WI38 (cell line): ENCODE results near the gene MACC1.
"Not testable (repeated sequence)": the region's sequence is repeated elsewhere in the genome, so short reads cannot be mapped to it uniquely, and the experiment has no call there.

Source experiments
- H3K4me3 ChIP-seq: 2 replicates; pipeline ENCODE4 v1.5.1; 2011; ENCODE audit warnings: low read depth, mild to moderate bottlenecking, control low read depth, low read length
- CTCF ChIP-seq: IDR thresholded peaks from 2 replicates; pipeline ENCODE4 v1.5.1; 2012; ENCODE audit warnings: low read depth, mild to moderate bottlenecking, control low read depth, low read length

MACC1 gene

GRCh38 chr7:20190560-20191390 is 26.4 kb downstream of the MACC1 start:
- TF ChIP-seq CTCF = no peak
- H3K4me3 ChIP-seq = no peak overlapping the region

- no peak overlapping the region for H3K4me3 ChIP-seq
- TF ChIP-seq CTCF = no peak
These were observed 27.3 kb downstream of the MACC1 start for GRCh38 chr7:20189852-20190251.

- no peak for TF ChIP-seq CTCF
- H3K4me3 ChIP-seq = no peak overlapping the region
These were observed 28.6 kb downstream of the MACC1 start for GRCh38 chr7:20188567-20188966.

- H3K4me3 ChIP-seq = not testable (repeated sequence)
These were observed 29.3 kb downstream of the MACC1 start for GRCh38 chr7:20187850-20188249.

- no peak for TF ChIP-seq CTCF
These were observed 31.2 kb downstream of the MACC1 start for GRCh38 chr7:20185988-20186387.

GRCh38 chr7:20183086-20183485 is 34.1 kb downstream of the MACC1 start:
- H3K4me3 ChIP-seq = no peak overlapping the region
- TF ChIP-seq CTCF = no peak

More at GRCh38 chr7:20185988-20186387, 31.2 kb downstream of the MACC1 start:
- H3K4me3 ChIP-seq = no peak overlapping the region

- no peak overlapping the region for H3K4me3 ChIP-seq
- no peak for TF ChIP-seq CTCF
These were observed 40.5 kb downstream of the MACC1 start for GRCh38 chr7:20176578-20177242.
